Neural cell (in vitro differentiated cells): ENCODE measurements around the gene FERD3L.

Source experiments
- CTCF ChIP-seq: fragments of 450-650 bp; IDR thresholded peaks from 2 replicates; pipeline ENCODE4 v1.5.1; 2014; ENCODE audit warnings: antibody characterized with exemption, mild to moderate bottlenecking, moderate library complexity; ENCODE audit not compliant: poor library complexity, severe bottlenecking
- EP300 ChIP-seq: fragments of 450-650 bp; conservative IDR thresholded peaks from 2 replicates; pipeline ENCODE4 v1.6.1; 2014; ENCODE audit warnings: antibody characterized with exemption, mild to moderate bottlenecking, moderate library complexity; ENCODE audit not compliant: poor library complexity, severe bottlenecking
- EZH2 ChIP-seq: fragments of 200-600, 300-800 bp; shearing (Covaris generic), sonication (generic); IDR thresholded peaks from 2 replicates; pipeline ENCODE4 v1.6.1; 2014; ENCODE audit warnings: antibody characterized with exemption, low read length, borderline replicate concordance, mild to moderate bottlenecking; ENCODE audit not compliant: insufficient read depth, poor library complexity, severe bottlenecking
- MXI1 ChIP-seq: fragments of 450-650 bp; conservative IDR thresholded peaks from 2 replicates; pipeline ENCODE4 v1.6.1; 2014; ENCODE audit warnings: antibody characterized with exemption, mild to moderate bottlenecking; ENCODE audit not compliant: poor library complexity, severe bottlenecking
- POLR2AphosphoS5 ChIP-seq: IDR thresholded peaks from 2 replicates; pipeline ENCODE4 v1.6.1; 2012
- RAD21 ChIP-seq: fragments of 450-650 bp; conservative IDR thresholded peaks from 2 replicates; pipeline ENCODE4 v1.6.1; 2014; ENCODE audit warnings: antibody characterized with exemption, mild to moderate bottlenecking, moderate library complexity
- REST ChIP-seq: IDR thresholded peaks from 2 replicates; pipeline ENCODE4 v1.6.1; 2012; ENCODE audit warnings: borderline replicate concordance
- SMC3 ChIP-seq: fragments of 450-650 bp; conservative IDR thresholded peaks from 2 replicates; pipeline ENCODE4 v1.6.1; 2014; ENCODE audit warnings: antibody characterized with exemption, mild to moderate bottlenecking, moderate library complexity; ENCODE audit not compliant: poor library complexity
- TAF1 ChIP-seq: IDR thresholded peaks from 2 replicates; pipeline ENCODE4 v1.6.1; 2012; ENCODE audit warnings: low read depth

DNA sequence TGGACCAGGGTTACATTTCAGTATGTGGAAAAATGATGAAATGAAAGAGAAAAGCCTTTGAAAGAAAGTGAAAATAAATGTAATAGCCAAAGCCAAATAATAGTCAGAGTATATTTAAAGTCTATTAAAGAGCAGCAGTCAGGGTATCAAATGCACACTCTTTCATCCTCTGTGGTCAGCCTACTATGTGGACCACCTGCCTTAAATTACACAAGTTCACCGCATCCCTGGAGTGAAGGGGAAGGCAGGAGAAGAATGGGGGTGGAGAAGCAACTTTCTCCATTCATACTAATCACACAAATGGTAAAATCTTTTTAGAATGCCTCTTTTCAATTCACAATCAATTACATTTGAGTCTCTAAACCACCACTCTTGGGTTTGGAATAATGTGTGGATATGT lies 43.7 kb downstream of the FERD3L start:
- TF ChIP-seq REST (no peak), EZH2 (no peak), CTCF (no peak), SMC3 (no peak), EP300 (no peak), MXI1 (no peak), RAD21 (no peak), POLR2AphosphoS5 (no peak), TAF1 (no peak)
